GM13976 (cell line): ENCODE data around the gene GPATCH2.
"Not testable (repeated sequence)": the region's sequence is repeated elsewhere in the genome, so short reads cannot be mapped to it uniquely, and the experiment has no call there.

ENCODE experiments used
- DNase-seq: peaks from one replicate; pipeline ENCODE4 v3.0.0; 2012; ENCODE audit warnings: low spot score
- in situ Hi-C: fragments of 300-500 bp; cut with MboI; formaldehyde crosslinking; loops from one replicate; pipeline ENCODE4 v1.12.0; 2022; ENCODE audit warnings: low sequenced_read_pairs, mixed read lengths, inconsistent platforms; ENCODE audit not compliant: unreplicated experiment
- TF ChIP-seq, protein P1 (sequence below): IDR thresholded peaks from 2 replicates; pipeline ENCODE4 v1.5.1; 2012; ENCODE audit warnings: borderline replicate concordance, mild to moderate bottlenecking; ENCODE audit not compliant: insufficient read depth; ENCODE audit errors: extremely low read depth, missing control alignments, control extremely low read depth

Gene GPATCH2

DNA sequence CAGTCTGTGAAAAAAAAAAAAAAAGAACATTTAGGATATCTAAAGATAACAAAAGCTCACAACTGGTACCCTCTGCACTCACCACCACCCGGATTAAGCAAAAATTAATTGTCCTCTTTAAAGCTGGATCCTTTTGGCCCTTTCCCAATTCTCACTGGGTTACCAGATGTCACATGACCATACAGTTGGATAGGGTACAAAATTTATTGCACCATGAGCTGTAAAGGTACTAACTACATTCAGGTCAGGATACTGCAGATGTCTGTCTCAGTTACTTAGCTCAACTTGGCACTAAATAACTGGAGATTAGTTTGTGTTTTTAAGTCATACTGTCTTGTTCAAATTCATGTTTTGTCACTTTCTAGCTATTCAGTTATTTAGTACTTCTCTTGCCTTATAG lies 96.3 kb downstream of the GPATCH2 start:
- no peak for DNase-seq
- in situ Hi-C loops: no loop called here
- TF ChIP-seq, protein P1, sequence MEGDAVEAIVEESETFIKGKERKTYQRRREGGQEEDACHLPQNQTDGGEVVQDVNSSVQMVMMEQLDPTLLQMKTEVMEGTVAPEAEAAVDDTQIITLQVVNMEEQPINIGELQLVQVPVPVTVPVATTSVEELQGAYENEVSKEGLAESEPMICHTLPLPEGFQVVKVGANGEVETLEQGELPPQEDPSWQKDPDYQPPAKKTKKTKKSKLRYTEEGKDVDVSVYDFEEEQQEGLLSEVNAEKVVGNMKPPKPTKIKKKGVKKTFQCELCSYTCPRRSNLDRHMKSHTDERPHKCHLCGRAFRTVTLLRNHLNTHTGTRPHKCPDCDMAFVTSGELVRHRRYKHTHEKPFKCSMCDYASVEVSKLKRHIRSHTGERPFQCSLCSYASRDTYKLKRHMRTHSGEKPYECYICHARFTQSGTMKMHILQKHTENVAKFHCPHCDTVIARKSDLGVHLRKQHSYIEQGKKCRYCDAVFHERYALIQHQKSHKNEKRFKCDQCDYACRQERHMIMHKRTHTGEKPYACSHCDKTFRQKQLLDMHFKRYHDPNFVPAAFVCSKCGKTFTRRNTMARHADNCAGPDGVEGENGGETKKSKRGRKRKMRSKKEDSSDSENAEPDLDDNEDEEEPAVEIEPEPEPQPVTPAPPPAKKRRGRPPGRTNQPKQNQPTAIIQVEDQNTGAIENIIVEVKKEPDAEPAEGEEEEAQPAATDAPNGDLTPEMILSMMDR: no peak

DNA sequence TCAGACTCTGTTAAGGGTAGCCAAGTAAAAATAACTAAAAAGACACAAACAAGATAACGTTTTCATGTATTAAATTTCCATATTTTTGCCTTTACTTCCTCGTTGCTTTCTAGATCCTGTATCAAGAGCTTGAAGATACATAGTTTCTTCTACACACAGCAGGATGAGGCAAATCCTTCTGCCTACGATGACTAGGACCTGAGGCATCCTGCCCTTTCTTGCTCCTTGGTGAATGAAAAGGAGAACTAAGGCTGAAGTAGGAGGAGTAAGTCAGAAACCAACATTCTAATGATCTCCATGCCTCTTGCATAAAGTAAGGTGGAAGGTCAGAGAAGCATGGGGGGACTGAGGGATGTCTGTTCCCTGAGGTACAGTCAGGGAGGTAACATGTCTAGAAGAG lies 102.6 kb downstream of the GPATCH2 start:
- TF ChIP-seq, protein P1: no peak
- in situ Hi-C loops: no loop called here
- no peak for DNase-seq

DNA sequence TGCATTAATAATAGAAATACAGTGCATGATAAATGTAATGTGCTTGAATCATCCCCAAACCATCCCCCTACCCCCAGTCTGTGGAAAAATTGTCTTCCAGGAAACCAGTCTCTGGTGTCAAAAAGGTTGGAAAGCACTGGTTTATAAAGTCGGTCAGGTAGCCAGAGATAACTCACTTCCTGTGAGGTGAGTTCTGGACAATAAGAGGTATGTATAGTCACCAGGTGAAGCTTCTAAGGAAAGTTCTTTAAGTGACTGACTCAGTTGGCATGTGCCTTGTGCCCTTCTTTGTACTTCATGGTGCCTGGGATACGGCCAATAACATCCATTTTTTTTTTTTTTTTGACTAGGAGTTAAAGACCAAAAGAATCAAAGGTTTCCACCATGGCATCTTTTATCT lies 103.7 kb downstream of the GPATCH2 start:
- no peak for DNase-seq
- in situ Hi-C loops: no loop called here
- TF ChIP-seq, protein P1: no peak

DNA sequence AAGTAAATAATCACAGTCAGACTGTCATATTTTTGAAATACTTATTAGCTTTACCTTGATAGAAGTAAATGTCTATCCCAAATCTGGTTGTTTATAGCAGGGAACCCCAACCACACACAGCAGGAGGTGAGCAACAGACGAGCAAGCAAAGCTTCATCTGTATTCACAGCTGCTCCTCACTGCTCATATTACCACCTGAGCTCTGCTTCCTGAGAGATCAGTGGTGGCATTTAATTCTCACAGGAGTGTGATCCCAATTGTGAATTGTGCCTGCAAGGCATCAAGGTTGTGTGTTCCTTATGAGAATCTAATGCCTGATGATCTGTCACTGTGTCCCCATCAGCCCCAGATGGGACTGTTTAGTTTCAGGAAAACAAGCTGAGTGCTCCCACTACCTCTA lies 104.3 kb downstream of the GPATCH2 start:
- TF ChIP-seq, protein P1: no peak
- DNase-seq: no peak
- in situ Hi-C loops: no loop called here

DNA sequence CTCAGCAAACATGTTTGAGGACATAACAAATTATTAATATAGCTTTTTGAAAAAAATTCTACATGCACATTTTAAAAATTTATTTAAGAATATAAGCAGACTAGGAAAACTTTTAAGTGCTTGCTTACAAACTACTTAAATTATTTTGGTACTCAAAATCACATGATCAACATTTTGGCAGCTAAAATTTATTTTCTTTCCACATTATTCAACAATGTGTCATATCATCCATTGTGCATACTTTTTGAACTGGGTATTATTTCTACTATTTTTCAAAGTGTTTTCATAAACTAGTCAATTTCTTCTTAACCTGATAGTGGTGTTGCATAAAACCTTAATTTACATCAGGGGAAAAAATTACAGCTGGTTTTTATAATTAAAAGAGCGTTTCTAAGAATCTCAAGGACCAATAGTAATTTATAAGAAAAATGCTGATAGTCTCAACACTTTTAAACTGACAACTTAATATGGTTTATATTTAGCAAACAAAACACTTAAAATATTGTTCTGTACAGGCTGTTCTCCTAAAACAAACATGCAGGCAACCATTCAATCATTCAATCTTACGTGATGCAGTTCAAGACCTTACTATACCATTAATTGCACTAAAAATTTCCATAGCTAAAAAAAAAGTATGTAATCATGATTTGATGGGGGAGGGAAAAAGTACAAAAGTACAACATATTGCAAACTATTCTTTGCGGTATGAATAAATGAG lies 105.0 kb downstream of the GPATCH2 start:
- in situ Hi-C loops: no loop called here
- TF ChIP-seq, protein P1: no peak
- no peak for DNase-seq

DNA sequence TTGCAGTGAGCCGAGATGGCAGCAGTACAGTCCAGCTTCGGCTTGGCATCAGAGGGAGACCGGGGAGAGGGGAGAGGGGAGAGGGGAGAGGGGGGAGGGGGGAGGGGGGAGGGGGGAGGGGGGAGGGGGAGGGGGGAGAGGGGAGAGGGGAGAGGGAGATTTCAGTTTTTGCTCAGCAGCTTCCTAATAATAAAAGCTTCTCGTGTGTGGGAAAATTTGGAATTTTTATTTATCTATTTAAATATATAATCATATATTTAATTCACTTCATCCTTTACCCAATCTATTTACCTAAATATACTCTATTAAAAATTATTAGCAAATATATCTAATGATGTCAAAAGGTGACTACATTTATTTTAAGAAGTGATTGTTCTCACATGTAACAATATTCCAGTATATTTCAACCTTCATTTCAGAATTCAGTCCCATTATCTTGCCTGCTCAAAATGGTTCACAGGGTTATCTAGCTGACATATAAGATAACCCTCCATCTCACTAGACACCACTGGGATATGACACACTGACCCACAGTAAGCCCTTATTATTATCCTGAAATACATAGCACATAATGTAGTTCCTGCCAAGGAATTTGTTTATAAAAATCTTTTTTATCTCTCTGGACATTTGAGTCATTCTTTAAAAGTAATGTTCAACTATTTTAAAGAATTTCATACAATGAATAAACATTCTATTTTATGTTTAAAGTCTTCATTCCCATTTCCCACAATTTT lies 105.9 kb downstream of the GPATCH2 start:
- in situ Hi-C loops: no loop called here
- DNase-seq: no peak
- TF ChIP-seq, protein P1: no peak

DNA sequence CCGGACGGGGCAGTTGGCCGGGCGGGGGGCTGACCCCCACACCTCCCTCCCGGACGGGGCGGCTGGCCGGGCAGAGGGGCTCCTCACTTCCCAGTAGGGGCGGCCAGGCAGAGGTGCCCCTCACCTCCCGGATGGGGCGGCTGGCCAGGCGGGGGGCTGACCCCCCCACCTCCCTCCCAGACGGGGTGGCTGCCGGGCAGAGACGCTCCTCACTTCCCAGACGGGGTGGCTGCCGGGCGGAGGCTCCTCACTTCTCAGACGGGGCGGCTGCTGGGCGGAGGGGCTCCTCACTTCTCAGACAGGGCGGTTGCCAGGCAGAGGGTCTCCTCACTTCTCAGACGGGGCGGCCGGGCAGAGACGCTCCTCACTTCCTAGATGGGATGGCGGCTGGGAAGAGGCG lies 107.0 kb downstream of the GPATCH2 start:
- in situ Hi-C loops, DNase-seq: not testable (repeated sequence)
